OCI-LY7 (cell line): ENCODE data around the gene NENF. TPM values are rescaled to one million over a fixed set of nuclear protein-coding genes. Genes with fewer than 3 reads are reported as not detected.

Source experiments
- BruUV-seq: library from RNA; stranded (reverse); fragments of 400-500 nt; replicated peaks from 2 replicates; lab custom pipeline; 2021; lab: Mats Ljungman, UMichigan
- CTCF ChIA-PET: fragments of 300-600 bp; sonication (Branson Sonifier 250); formaldehyde crosslinking; loops from one replicate; lab custom pipeline; 2022; ENCODE audit warnings: antibody characterized with exemption; ENCODE audit not compliant: unreplicated experiment; lab: Charles Lee
- POLR2A ChIA-PET: fragments of 300-600 bp; sonication (Branson Sonifier 250); formaldehyde crosslinking; loops from one replicate; lab custom pipeline; 2022; ENCODE audit warnings: antibody characterized with exemption; lab: Charles Lee
- DNase-seq: peaks from one replicate; pipeline ENCODE4 v3.0.0-alpha.2; 2015; ENCODE audit warnings: low spot score
- H2AFZ ChIP-seq: fragments of 200-600 bp; sonication (generic), shearing (Covaris generic); 2 replicates; pipeline ENCODE4 v1.6.1; 2014; ENCODE audit warnings: mild to moderate bottlenecking, antibody characterized with exemption, low read length, moderate library complexity
- H3K27ac ChIP-seq: fragments of 200-600 bp; sonication (generic); 2 replicates; pipeline ENCODE4 v1.5.1; 2014; ENCODE audit warnings: mixed run types, low read depth, mild to moderate bottlenecking, moderate library complexity, low read length, inconsistent platforms; ENCODE audit not compliant: poor library complexity, severe bottlenecking
- H3K36me3 ChIP-seq: fragments of 200-600 bp; sonication (generic); 2 replicates; pipeline ENCODE4 v1.6.1; 2014; ENCODE audit warnings: mild to moderate bottlenecking, antibody characterized with exemption, low read length, moderate library complexity, mixed read lengths; ENCODE audit not compliant: insufficient read depth
- H3K4me1 ChIP-seq: fragments of 200-600 bp; sonication (generic); 2 replicates; pipeline ENCODE4 v1.5.1; 2014; ENCODE audit warnings: mild to moderate bottlenecking, low read length; ENCODE audit not compliant: insufficient read depth, poor library complexity, severe bottlenecking
- H3K4me2 ChIP-seq: fragments of 200-600 bp; sonication (generic); 2 replicates; pipeline ENCODE4 v1.6.1; 2014; ENCODE audit warnings: mild to moderate bottlenecking, low read length
- H3K4me3 ChIP-seq: fragments of 200-600 bp; sonication (generic); 2 replicates; pipeline ENCODE4 v1.5.1; 2014; ENCODE audit warnings: mild to moderate bottlenecking, low read depth, low read length; ENCODE audit not compliant: poor library complexity, severe bottlenecking
- H3K79me2 ChIP-seq: fragments of 200-600 bp; sonication (generic); 2 replicates; pipeline ENCODE4 v1.6.1; 2016; ENCODE audit warnings: low read depth, mild to moderate bottlenecking, low read length, moderate library complexity, mixed read lengths; ENCODE audit not compliant: insufficient read depth
- H3K9me2 ChIP-seq: fragments of 200-600 bp; sonication (generic); 2 replicates; pipeline ENCODE4 v1.6.1; 2016; ENCODE audit warnings: mild to moderate bottlenecking, low read length, mixed read lengths; ENCODE audit not compliant: insufficient read depth
- H3K9me3 ChIP-seq: fragments of 200-600 bp; sonication (generic); 2 replicates; pipeline ENCODE4 v1.6.1; 2014; ENCODE audit warnings: mild to moderate bottlenecking, mixed run types, low read length, mixed read lengths
- H4K20me1 ChIP-seq: fragments of 200-600 bp; sonication (generic); 2 replicates; pipeline ENCODE4 v1.6.1; 2014; ENCODE audit warnings: mild to moderate bottlenecking, antibody characterized with exemption, low read length, moderate library complexity, mixed read lengths; ENCODE audit not compliant: insufficient read depth
- CTCF ChIP-seq: fragments of 200-600 bp; sonication (generic); conservative IDR thresholded peaks from 2 replicates; pipeline ENCODE4 v1.5.1; 2014; ENCODE audit warnings: mild to moderate bottlenecking, antibody characterized with exemption, low read length, moderate library complexity, mixed read lengths
- EZH2phosphoT487 ChIP-seq: fragments of 200-600 bp; sonication (generic); IDR thresholded peaks from 2 replicates; pipeline ENCODE4 v1.6.1; 2018; ENCODE audit warnings: low read depth, borderline replicate concordance, mild to moderate bottlenecking, mixed run types, antibody characterized with exemption, low read length, moderate library complexity, mixed read lengths
- intact Hi-C: fragments of 100-400 bp; cut with micrococcal nuclease; formaldehyde crosslinking; loops from one replicate; pipeline ENCODE4 v1.10.0; 2022; ENCODE audit not compliant: unreplicated experiment
- total RNA-seq, 2 experiments: library from RNA; depleted of rRNA in 1 of 2; stranded (reverse); fragments of >200 nt in 1 of 2; shearing (Covaris generic) in 1 of 2; gene quantifications; 2 replicates each; pipeline ENCODE4 v1.2.3, GENCODE V29; 2014 to 2022

NENF gene
- total RNA-seq, 2 experiments from 2014 or later, result 12.7 to 15.5 TPM

GRCh38 chr1:212455803-212456528 lies 23.2 kb downstream of the NENF start:
- peaks cover 6% of the 10 kb centered on the region for H3K4me1 ChIP-seq
- ChIA-PET CTCF (interaction anchor here (0.5 to 1.7 kb wide), 18 partner anchors 15 to 775 kb away, joined by 3 to 9 read pairs (median 3); partner anchors contain the start of genes DTL, INTS7 and NENF), POLR2A (interaction anchor here (0.5 to 1.3 kb wide), 10 partner anchors 141 to 621 kb away, joined by 3 to 7 read pairs (median 4); partner anchors contain the start of genes DTL and INTS7)
- no peak overlapping the region for H2AFZ ChIP-seq
- DNase-seq, result peak; percentile 77
- intact Hi-C loops, result loop anchor here (2.0 to 10.0 kb wide), 7 partner anchors 87 to 775 kb away; partner anchors contain the start of gene PPP2R5A
- no peak for TF ChIP-seq EZH2phosphoT487
- peak; percentile 99 for TF ChIP-seq CTCF
- no peaks in the 10 kb centered on the region for H3K9me3 ChIP-seq
- H3K9me2 ChIP-seq, result no peaks in the 10 kb centered on the region
- H3K79me2 ChIP-seq, result no peaks in the 10 kb centered on the region
- H3K4me2 ChIP-seq, result no peak overlapping the region
- no peaks in the 10 kb centered on the region for H3K36me3 ChIP-seq
- H3K4me3 ChIP-seq, result no peak overlapping the region
- no TSS peak for BruUV-seq
- H4K20me1 ChIP-seq, result no peaks in the 10 kb centered on the region
- H3K27ac ChIP-seq, result no peak overlapping the region

- Histone ChIP-seq H3K9me2 (no peaks in the 10 kb centered on the region), H3K4me2 (no peak overlapping the region), H3K36me3 (no peaks in the 10 kb centered on the region), H3K4me1 (peaks cover 4% of the 10 kb centered on the region), H4K20me1 (no peaks in the 10 kb centered on the region), H3K9me3 (no peaks in the 10 kb centered on the region), H3K79me2 (no peaks in the 10 kb centered on the region), H2AFZ (no peak overlapping the region), H3K4me3 (no peak overlapping the region), H3K27ac (no peak overlapping the region)
- DNase-seq, result peak; percentile 65
- ChIA-PET POLR2A (interaction anchor here (0.5 to 1.1 kb wide), 2 partner anchors 537 to 779 kb away, joined by 3 read pairs; no protein-coding TSS in a partner anchor), CTCF (interaction anchor here (0.6 to 1.6 kb wide), 4 partner anchors 12 to 760 kb away, joined by 3 to 5 read pairs (median 4); no protein-coding TSS in a partner anchor)
- peak; percentile 91 for TF ChIP-seq CTCF
- no peak for TF ChIP-seq EZH2phosphoT487
- BruUV-seq, result no TSS peak
- intact Hi-C loops, result loop anchor here (2.0 to 10.0 kb wide), 7 partner anchors 89 to 777 kb away; partner anchors contain the start of gene PPP2R5A
These were observed 25.1 kb downstream of the NENF start for GRCh38 chr1:212457740-212458338.
